K562 (cell line): Measurements from ENCODE around the gene KIF24. TPM values are rescaled to one million over a fixed set of nuclear protein-coding genes. Genes with fewer than 3 reads are reported as not detected.

Experiments
- ATAC-seq: fragments of 200-7000 bp; cut with Tn5 transposase; 3 replicates; pipeline ENCODE4 v1.9.1; 2020; ENCODE audit warnings: moderate library complexity
- BruUV-seq: library from RNA; stranded (reverse); fragments of 400-500 nt; replicated peaks from 2 replicates; lab custom pipeline; 2021; lab: Mats Ljungman, UMichigan
- CTCF ChIA-PET: fragments of 300-600 bp; formaldehyde crosslinking; extraction: SDS; loops from one replicate; lab custom pipeline; 2021; ENCODE audit warnings: low intra/inter-chr PET ratio; lab: Yijun Ruan, JAX
- POLR2A ChIA-PET: fragments of 300-600, 350-650 bp; sonication (Branson Sonifier 250); formaldehyde crosslinking; extraction: SDS; loops from one replicate; lab custom pipeline; 2021; ENCODE audit warnings: antibody characterized with exemption, inconsistent platforms; lab: Yijun Ruan, JAX
- DNase-seq, 4 experiments: peaks; one replicate each; pipeline versions ENCODE4 v3.0.0 to v3.0.0-alpha.2; 2011 to 2018; ENCODE audit warnings: low spot score in 3 of 4, mixed read lengths in 3 of 4; ENCODE audit errors: extremely low read depth in 1 of 4
- FAIRE-seq: peaks from 2 replicates; lab custom pipeline; 2011; peaks lifted over from hg19 to GRCh38; lab: Jason Lieb, UNC
- H2AFZ ChIP-seq: 2 replicates; pipeline ENCODE4 v1.6.0; 2011; ENCODE audit warnings: low read depth, low read length, control low read depth, inconsistent platforms
- H3K27ac ChIP-seq: fragments of 200-600 bp; 3 replicates; pipeline ENCODE4 v1.8.0; 2011; ENCODE audit warnings: low read depth, mild to moderate bottlenecking, control low read depth, inconsistent platforms, low read length, moderate library complexity, mixed read lengths; ENCODE audit errors: extremely low read depth
- H3K27me3 ChIP-seq, 2 experiments: fragments of 300-600 bp in 1 of 2; 2 replicates in 1 of 2; 3 replicates in 1 of 2; pipeline versions ENCODE4 v1.6.0 to v1.8.0; 2011; ENCODE audit warnings: inconsistent platforms in 2 of 2, low read length in 2 of 2, mild to moderate bottlenecking in 1 of 2, mixed read lengths in 1 of 2, moderate library complexity in 1 of 2; ENCODE audit not compliant: control insufficient read depth in 2 of 2, insufficient read depth in 2 of 2
- H3K36me3 ChIP-seq: fragments of 300-600 bp; 3 replicates; pipeline ENCODE4 v1.8.0; 2011; ENCODE audit warnings: mild to moderate bottlenecking, low read length, inconsistent platforms; ENCODE audit not compliant: control insufficient read depth, insufficient read depth
- H3K4me1 ChIP-seq, 2 experiments: fragments of 200-600 bp in 1 of 2; replicated peaks in 1 of 2; 2 replicates in 1 of 2; 3 replicates in 1 of 2; pipeline versions ENCODE4 v1.5.1 to v1.8.0; 2011; ENCODE audit warnings: inconsistent platforms in 2 of 2, low read length in 2 of 2, mild to moderate bottlenecking in 1 of 2, mixed read lengths in 1 of 2, moderate library complexity in 1 of 2; ENCODE audit not compliant: control insufficient read depth in 2 of 2, insufficient read depth in 2 of 2
- H3K4me2 ChIP-seq: 2 replicates; pipeline ENCODE4 v1.6.1; 2011; ENCODE audit warnings: low read length, control low read depth, inconsistent platforms, mixed read lengths; ENCODE audit not compliant: insufficient read depth
- H3K4me3 ChIP-seq: fragments of 200-600 bp; sonication (generic), shearing (Covaris generic); 2 replicates; pipeline ENCODE4 v1.5.1; 2016; ENCODE audit warnings: control low read depth, inconsistent platforms
- H3K79me2 ChIP-seq: fragments of 200-600 bp; 3 replicates; pipeline ENCODE4 v1.8.0; 2011; ENCODE audit warnings: low read length, inconsistent platforms; ENCODE audit not compliant: control insufficient read depth, insufficient read depth
- H3K9ac ChIP-seq, 2 experiments: 2 replicates each; pipeline versions ENCODE4 v1.6.0 to v1.6.1; 2011; ENCODE audit warnings: low read depth in 2 of 2, low read length in 2 of 2, control low read depth in 1 of 2, inconsistent platforms in 1 of 2, mild to moderate bottlenecking in 1 of 2, mixed read lengths in 1 of 2; ENCODE audit not compliant: insufficient read depth in 1 of 2
- H3K9me1 ChIP-seq: one replicate; pipeline ENCODE4 v1.6.0; 2011; ENCODE audit warnings: inconsistent platforms, mild to moderate bottlenecking, low read length, moderate library complexity; ENCODE audit not compliant: control insufficient read depth, insufficient read depth
- H3K9me3 ChIP-seq: replicated peaks from 2 replicates; pipeline ENCODE4 v1.5.1; 2011; ENCODE audit warnings: low read depth, low read length, inconsistent platforms; ENCODE audit not compliant: control insufficient read depth, insufficient read depth
- H4K20me1 ChIP-seq: replicated peaks from 2 replicates; pipeline ENCODE4 v1.6.1; 2011; ENCODE audit warnings: low read length, inconsistent platforms, mixed read lengths; ENCODE audit not compliant: control insufficient read depth, insufficient read depth
- BCL6 ChIP-seq: fragments of 250-450 bp; sonication (Bioruptor Pico); IDR thresholded peaks from 2 replicates; pipeline ENCODE4 v1.4.0; 2020
- CTCF ChIP-seq, 3 experiments: IDR thresholded peaks in 2 of 3; conservative IDR thresholded peaks in 1 of 3; 2 replicates each; pipeline ENCODE4 v1.5.1; 2011 to 2012; ENCODE audit warnings: low read length in 3 of 3, mild to moderate bottlenecking in 3 of 3, control low read depth in 2 of 3, improper control_type of control experiment in 1 of 3, inconsistent platforms in 1 of 3, low read depth in 1 of 3, mixed read lengths in 1 of 3, moderate library complexity in 1 of 3; ENCODE audit not compliant: insufficient read depth in 2 of 3
- FIP1L1 ChIP-seq: fragments of 200-400 bp; formaldehyde crosslinking; IDR thresholded peaks from 2 replicates; pipeline ENCODE4 v1.6.1; 2018; ENCODE audit warnings: mild to moderate bottlenecking, low read depth, low read length; ENCODE audit not compliant: poor library complexity, severe bottlenecking
- MCM2 ChIP-seq: fragments of 450-650 bp; IDR thresholded peaks from 2 replicates; pipeline ENCODE4 v1.6.1; 2017; ENCODE audit warnings: low read depth, mild to moderate bottlenecking
- ZNF766 ChIP-seq: fragments of 200-800 bp; sonication (Bioruptor generic); conservative IDR thresholded peaks from 2 replicates; pipeline ENCODE4 v1.6.1; 2016; ENCODE audit warnings: missing genetic modification characterization, missing compliant biosample characterization
- WGBS: fragments of 100-300 bp; shearing (Covaris generic); methylation state at CpG from one replicate; pipeline ENCODE4 v1.1.6; 2016; ENCODE audit warnings: low coverage, mixed read lengths; ENCODE audit not compliant: insufficient coverage; ENCODE audit errors: missing lambda C conversion rate; 5-methylcytosine and 5-hydroxymethylcytosine counted together
- in situ Hi-C: fragments of 300-500 bp; cut with MboI; formaldehyde crosslinking; loops from 4 replicates; pipeline ENCODE4 v1.15.0; 2018; ENCODE audit warnings: inconsistent platforms, mixed read lengths
- intact Hi-C: fragments of 100-400 bp; cut with micrococcal nuclease; formaldehyde crosslinking; loops from 2 replicates; pipeline ENCODE4 v1.14.2; 2022
- polyA plus RNA-seq, 8 experiments: library from polyadenylated mRNA; depleted of rRNA in 4 of 8; stranded (reverse) in 5 of 8; unstranded in 3 of 8; fragments of >200 nt; fragmentation: Nextera tagmentation in 2 of 8; fragmentation: Illumina TruSeq in 1 of 8; extraction: Ambion mirVana in 2 of 8; extraction: Trizol in 1 of 8; gene quantifications; 2 replicates each; pipeline versions ENCODE4 v1.2.1 to v1.2.3, GENCODE V29; 2011 to 2014; ENCODE audit warnings: inconsistent platforms in 1 of 8, missing spikeins in 1 of 8
- total RNA-seq, 7 experiments: library from RNA; depleted of rRNA in 6 of 7; stranded (reverse); fragments of >200 nt in 6 of 7; fragmentation: Illumina TruSeq in 2 of 7; extraction: Trizol in 2 of 7; gene quantifications; 2 replicates each; pipeline versions ENCODE4 v1.2.1 to v1.2.3, GENCODE V29; 2011 to 2021; ENCODE audit warnings: low replicate concordance in 1 of 7
- TF ChIP-seq, protein P1 (sequence below): fragments of 250-450 bp; sonication (Bioruptor Pico); IDR thresholded peaks from 2 replicates; pipeline ENCODE4 v1.4.0; 2020; ENCODE audit warnings: mild to moderate bottlenecking, moderate library complexity

The KIF24 gene
- total and polyA plus RNA-seq, 9 of the 15 experiments (the other 6 are each of a cell fraction or from before 2014, with no cell fraction given) = 0.63 to 5.8 (median 4.4) TPM

GRCh38 chr9:34363619-34364351 lies 34.7 kb upstream of the KIF24 start:
- 17% methylated on average over 12 of the region's 13 CpGs for WGBS
- no TSS peak for BruUV-seq
- POLR2A ChIA-PET = interaction anchor here (0.5 to 1.1 kb wide), 3 partner anchors 11 to 85 kb away, joined by 3 to 4 read pairs (median 3); no protein-coding TSS in a partner anchor
- H3K9me1 ChIP-seq = no peaks in the 10 kb centered on the region
- no peaks in the 10 kb centered on the region for H3K79me2 ChIP-seq
- H3K4me3 ChIP-seq = no peak overlapping the region
- no peaks in the 10 kb centered on the region for H3K4me1 ChIP-seq
- TF ChIP-seq BCL6 (CRISPR knock-in tag) = no peak
- no peak for TF ChIP-seq ZNF766 (CRISPR knock-in tag)
- TF ChIP-seq FIP1L1 = no peak
- no peak for TF ChIP-seq MCM2
- no peak for TF ChIP-seq CTCF (IDR thresholded peaks at IDR 0.05 in 2 of 3, conservative IDR thresholded peaks at IDR 0.05 in 1 of 3; ENCODE audit: insufficient read depth in 2 of 3, low read depth in 1 of 3, low read length in 3 of 3)
- TF ChIP-seq, protein P1, sequence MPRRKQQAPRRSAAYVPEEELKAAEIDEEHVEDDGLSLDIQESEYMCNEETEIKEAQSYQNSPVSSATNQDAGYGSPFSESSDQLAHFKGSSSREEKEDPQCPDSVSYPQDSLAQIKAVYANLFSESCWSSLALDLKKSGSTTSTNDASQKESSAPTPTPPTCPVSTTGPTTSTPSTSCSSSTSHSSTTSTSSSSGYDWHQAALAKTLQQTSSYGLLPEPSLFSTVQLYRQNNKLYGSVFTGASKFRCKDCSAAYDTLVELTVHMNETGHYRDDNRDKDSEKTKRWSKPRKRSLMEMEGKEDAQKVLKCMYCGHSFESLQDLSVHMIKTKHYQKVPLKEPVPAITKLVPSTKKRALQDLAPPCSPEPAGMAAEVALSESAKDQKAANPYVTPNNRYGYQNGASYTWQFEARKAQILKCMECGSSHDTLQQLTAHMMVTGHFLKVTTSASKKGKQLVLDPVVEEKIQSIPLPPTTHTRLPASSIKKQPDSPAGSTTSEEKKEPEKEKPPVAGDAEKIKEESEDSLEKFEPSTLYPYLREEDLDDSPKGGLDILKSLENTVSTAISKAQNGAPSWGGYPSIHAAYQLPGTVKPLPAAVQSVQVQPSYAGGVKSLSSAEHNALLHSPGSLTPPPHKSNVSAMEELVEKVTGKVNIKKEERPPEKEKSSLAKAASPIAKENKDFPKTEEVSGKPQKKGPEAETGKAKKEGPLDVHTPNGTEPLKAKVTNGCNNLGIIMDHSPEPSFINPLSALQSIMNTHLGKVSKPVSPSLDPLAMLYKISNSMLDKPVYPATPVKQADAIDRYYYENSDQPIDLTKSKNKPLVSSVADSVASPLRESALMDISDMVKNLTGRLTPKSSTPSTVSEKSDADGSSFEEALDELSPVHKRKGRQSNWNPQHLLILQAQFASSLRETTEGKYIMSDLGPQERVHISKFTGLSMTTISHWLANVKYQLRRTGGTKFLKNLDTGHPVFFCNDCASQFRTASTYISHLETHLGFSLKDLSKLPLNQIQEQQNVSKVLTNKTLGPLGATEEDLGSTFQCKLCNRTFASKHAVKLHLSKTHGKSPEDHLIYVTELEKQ (CRISPR knock-in tag) = no peak
- peaks cover 0 to 7% of the 10 kb centered on the region in 2 experiments; a peak in 1 of 5 replicates for H3K27me3 ChIP-seq
- H3K9me3 ChIP-seq = no peaks in the 10 kb centered on the region
- H3K9ac ChIP-seq = no peak overlapping the region
- in situ Hi-C loops (no loop called here), intact Hi-C loops (no loop called here)
- CTCF ChIA-PET = no interaction called here
- FAIRE-seq (no peak), ATAC-seq (no peak), DNase-seq (no peak)
- H3K36me3 ChIP-seq = no peaks in the 10 kb centered on the region
- H4K20me1 ChIP-seq = no peaks in the 10 kb centered on the region
- H2AFZ ChIP-seq = no peak overlapping the region
- no peak overlapping the region for H3K4me2 ChIP-seq
- no peak overlapping the region for H3K27ac ChIP-seq
